ENCODE data around the gene UCN. TPM values are rescaled to one million over a fixed set of nuclear protein-coding genes. Genes with fewer than 3 reads are reported as not detected.
"Not testable (repeated sequence)": the region's sequence is repeated elsewhere in the genome, so short reads cannot be mapped to it uniquely, and the experiment has no call there.

Gene UCN
- total RNA-seq, 1 donor from 2014 or later, result 0.84 TPM

- DNase-seq (ENCODE audit: missing footprints); ATAC-seq; intact Hi-C loops (cut with DNase I): not testable (repeated sequence)
These were observed 39.9 kb downstream of the UCN start for GRCh38 chr2:27268296-27268695.

DNA sequence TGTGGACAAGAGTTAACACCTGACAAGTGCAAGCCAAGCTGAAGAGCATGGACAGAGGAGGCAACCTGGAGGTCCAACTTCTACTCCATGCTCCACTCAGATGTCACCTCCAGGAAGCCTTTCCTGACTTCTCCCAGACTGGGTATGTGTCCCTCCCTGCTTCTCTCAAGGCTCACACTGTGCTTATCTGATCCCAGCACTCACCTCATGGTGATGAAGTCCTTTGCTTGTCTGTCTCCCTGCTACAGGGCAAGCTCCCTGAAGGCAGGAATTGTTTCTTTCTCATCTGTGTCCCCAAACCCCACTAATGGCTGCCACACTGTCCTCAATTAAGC is 42.7 kb downstream of the UCN start:
- intact Hi-C loops (cut with DNase I), result loop anchor here (2.0 kb wide), 1 partner anchor 15 kb away; no protein-coding TSS in a partner anchor
- no peak for ATAC-seq

DNA sequence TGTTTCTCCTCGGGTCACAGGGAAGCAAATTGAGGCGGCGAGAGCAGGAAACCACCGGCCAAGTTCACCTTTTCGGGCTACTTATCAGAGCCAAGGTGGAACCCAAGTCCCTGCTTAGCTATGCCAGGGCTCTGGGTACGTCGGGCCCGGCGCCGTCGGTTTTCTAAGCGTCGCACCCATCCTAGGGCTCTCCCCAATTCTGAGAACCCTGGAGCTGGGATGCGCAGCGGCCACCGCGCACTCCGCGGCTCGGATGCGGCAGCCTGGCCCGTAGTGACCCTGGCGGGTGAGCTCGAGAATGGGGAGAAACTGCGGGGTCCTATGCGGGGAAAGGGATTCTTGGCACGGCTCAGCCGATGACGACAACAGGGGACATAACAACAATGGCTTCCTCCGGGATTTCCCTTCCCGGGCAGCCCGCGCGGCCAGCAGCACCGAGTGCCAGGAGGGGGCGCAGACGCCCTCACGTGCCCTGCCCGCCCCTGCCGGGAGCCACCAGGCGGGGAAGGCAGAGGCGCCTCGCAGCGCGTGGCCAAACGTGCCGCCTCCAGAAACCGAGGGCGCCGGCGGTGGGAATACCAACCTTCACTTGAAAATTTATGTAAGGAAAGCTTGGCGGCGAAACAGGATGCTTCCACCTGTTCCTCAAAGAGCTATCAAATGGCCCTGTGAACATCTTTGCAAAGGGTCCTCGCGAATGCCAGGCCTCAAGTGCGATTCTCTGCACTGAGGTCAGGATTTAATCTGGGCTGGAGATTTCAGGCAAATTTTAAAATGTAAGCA is 43.3 kb downstream of the UCN start:
- intact Hi-C loops (cut with DNase I), result loop anchor here (2.0 to 5.0 kb wide), 2 partner anchors 16 to 37 kb away; no protein-coding TSS in a partner anchor
- peak; percentile 81 for DNase-seq (ENCODE audit: missing footprints)
- ATAC-seq, result peak; percentile 75

More for the DNA sequence above, 42.7 kb downstream of the UCN start:
- no peak for DNase-seq (ENCODE audit: missing footprints)

GRCh38 chr2:27264253-27264752 is 43.9 kb downstream of the UCN start:
- intact Hi-C loops (cut with DNase I), result loop anchor here (2.0 to 5.0 kb wide), 2 partner anchors 16 to 38 kb away; no protein-coding TSS in a partner anchor
- DNase-seq (ENCODE audit: missing footprints) (no peak), ATAC-seq (peak; percentile 47)

DNA sequence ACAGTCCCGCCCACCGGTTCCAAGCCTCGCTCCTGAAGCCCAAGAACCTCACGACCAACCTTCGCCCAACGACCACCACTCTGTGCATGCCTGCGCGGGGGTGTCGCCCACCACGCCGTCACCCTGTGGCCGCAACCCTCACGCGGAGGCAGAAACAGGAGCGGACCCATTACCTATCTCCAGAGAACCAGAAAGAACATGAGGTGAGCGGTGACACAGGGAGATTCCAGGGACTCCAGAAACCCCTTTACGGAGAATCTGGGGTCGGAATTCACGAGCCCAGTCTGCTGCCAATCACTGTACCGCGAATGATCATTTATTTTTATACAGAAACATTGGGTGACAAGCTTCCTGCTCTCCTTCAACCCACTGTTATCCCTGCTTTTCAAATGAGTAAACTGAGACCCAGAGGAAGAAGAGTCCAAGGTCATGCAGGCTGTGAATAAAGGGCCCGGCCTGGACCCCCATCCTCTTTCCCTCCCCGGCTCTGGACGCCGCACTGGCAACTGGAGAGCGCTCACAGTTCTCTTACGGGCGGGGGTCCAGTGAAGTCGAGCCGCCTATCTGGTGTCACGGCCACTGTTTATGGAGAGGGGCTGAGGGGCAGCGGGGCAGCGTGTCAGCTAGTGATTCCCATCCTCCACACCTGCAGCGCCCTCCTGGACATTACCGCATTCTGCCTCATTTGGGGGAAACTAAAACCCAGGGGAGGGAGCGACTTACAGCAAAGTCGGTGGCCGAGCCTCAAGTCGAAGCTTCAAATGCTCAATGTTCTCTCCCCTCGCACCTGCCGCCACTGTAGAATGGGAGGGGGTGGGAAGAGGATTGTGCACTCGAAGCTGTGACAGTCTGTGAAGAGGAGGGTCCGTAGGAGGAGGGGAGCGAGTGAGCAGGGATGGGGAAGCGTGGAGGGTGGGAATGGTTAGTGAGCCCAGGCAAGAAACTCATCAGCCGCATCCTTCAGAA is 44.7 kb downstream of the UCN start:
- no peak for DNase-seq (ENCODE audit: missing footprints)
- intact Hi-C loops (cut with DNase I), result loop anchor here (2.0 to 5.0 kb wide), 2 partner anchors 17 to 39 kb away; no protein-coding TSS in a partner anchor
- no peak for ATAC-seq

DNA sequence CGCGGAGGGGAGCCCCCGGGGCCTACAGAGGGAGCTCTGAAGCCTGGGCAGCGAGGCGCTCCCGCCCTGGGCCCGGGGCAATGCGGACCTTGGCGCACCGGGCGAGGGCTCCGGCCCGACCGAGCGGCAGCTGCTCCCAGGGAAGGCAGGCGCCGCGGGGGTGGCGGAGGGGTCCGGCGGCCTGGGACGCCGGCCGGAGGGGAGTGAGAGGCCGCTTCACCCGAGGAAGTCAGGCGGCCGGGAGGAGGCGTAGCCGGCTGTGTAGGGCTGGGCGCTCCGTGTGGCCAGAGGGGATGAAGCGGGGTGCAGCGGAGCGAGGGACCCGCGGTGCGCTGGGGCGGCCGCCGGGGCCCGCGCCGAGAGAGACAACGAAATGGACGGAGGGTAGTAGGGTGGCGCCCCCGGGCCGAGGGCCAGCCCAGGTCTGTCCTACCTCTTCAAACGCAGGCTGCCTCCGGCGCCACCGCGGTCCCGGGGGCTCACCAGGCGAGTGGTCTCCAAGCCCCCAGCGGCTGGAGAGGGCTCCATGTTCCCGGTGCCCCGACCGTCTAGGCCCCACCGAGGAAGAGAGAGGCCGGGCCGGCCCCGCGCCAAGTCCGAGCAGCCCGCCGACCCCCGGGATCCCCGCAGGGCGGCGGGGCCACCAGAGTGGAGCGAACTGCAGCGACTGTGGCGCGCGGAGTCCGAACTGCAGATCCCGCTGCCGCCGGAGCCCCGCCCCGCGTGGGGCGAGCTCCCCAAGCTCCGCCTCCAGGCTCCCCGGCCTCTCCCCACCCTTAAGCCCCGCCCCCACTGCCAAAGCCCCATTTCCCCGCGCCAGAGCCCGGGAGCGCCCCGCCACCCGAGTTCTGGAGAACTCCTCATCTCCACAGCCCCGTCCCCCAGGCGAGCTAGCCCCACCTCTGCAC is 45.6 kb downstream of the UCN start, which contains the start of gene SLC30A3:
Gene SLC30A3, minus strand, starts transcription at position 669 of the 908 bp plus-strand sequence. Its CDS starts 141 bp downstream, at position 528.
- intact Hi-C loops (cut with DNase I), result loop anchor here (5.0 kb wide), 1 partner anchor 40 kb away; no protein-coding TSS in a partner anchor
- DNase-seq (ENCODE audit: missing footprints) (peak; percentile 83), ATAC-seq (peak; percentile 74)

GRCh38 chr2:27261926-27262298 is 46.3 kb downstream of the UCN start:
- DNase-seq (ENCODE audit: missing footprints), result no peak
- intact Hi-C loops (cut with DNase I), result loop anchor here (5.0 kb wide), 1 partner anchor 40 kb away; no protein-coding TSS in a partner anchor
- no peak for ATAC-seq

GRCh38 chr2:27261241-27261925 is 46.9 kb downstream of the UCN start:
- DNase-seq (ENCODE audit: missing footprints), result no peak
- intact Hi-C loops (cut with DNase I), result loop anchor here (5.0 kb wide), 1 partner anchor 41 kb away; no protein-coding TSS in a partner anchor
- no peak for ATAC-seq

- DNase-seq (ENCODE audit: missing footprints) (no peak), ATAC-seq (no peak)
- intact Hi-C loops (cut with DNase I), result no loop called here
These were observed 50.2 kb downstream of the UCN start for GRCh38 chr2:27258051-27258450.

Other genes with a start within 250 kb of the UCN start
- gene OST4, start 236.8 kb downstream of the UCN start, total RNA-seq, result 411 TPM
- gene EMILIN1, start 229.8 kb downstream of the UCN start, total RNA-seq, result 25.8 TPM
- 4.5 TPM for gene KHK, start 221.7 kb downstream of the UCN start, total RNA-seq
- 0.84 TPM for gene CGREF1, start 189.3 kb downstream of the UCN start, total RNA-seq
- 2.4 TPM for gene ABHD1, start 184.6 kb downstream of the UCN start, total RNA-seq
- 54.5 TPM for gene PREB, start 173.8 kb downstream of the UCN start, total RNA-seq
- gene PRR30, start 169.0 kb downstream of the UCN start, total RNA-seq, result not detected
- 0.16 TPM for gene TCF23, start 159.4 kb downstream of the UCN start, total RNA-seq
- 115 TPM for gene ATRAID, start 96.4 kb downstream of the UCN start, total RNA-seq
- gene SLC5A6, start 96.2 kb downstream of the UCN start, total RNA-seq, result 12.3 TPM
- 9.4 TPM for gene CAD, start 91.1 kb downstream of the UCN start, total RNA-seq
- 10.1 TPM for gene SLC30A3, start 45.4 kb downstream of the UCN start, total RNA-seq
- gene DNAJC5G, start 33.0 kb downstream of the UCN start, total RNA-seq, result 1.9 TPM
- gene TRIM54, start 26.0 kb downstream of the UCN start, total RNA-seq, result 282 TPM
- 48.0 TPM for gene MPV17, start 14.7 kb upstream of the UCN start, total RNA-seq
- 17.3 TPM for gene GTF3C2, start 48.3 kb upstream of the UCN start, total RNA-seq
- gene EIF2B4, start 61.9 kb upstream of the UCN start, total RNA-seq, result 40.3 TPM
- 57.6 TPM for gene SNX17, start 62.2 kb upstream of the UCN start, total RNA-seq
- 6.8 TPM for gene ZNF513, start 72.3 kb upstream of the UCN start, total RNA-seq
- 35.6 TPM for gene PPM1G, start 101.1 kb upstream of the UCN start, total RNA-seq
- 58.4 TPM for gene NRBP1, start 120.2 kb upstream of the UCN start, total RNA-seq
- gene KRTCAP3, start 133.9 kb upstream of the UCN start, total RNA-seq, result 0.60 TPM
- gene IFT172, start 181.3 kb upstream of the UCN start, total RNA-seq, result 19.3 TPM
- gene FNDC4, start 186.8 kb upstream of the UCN start, total RNA-seq, result 2.9 TPM
- gene GCKR, start 188.4 kb upstream of the UCN start, total RNA-seq, result not detected

All from Right ventricle myocardium inferior (tissue), 1 donor.